ENCODE results near the gene COL20A1.

- TF ChIP-seq CTCF (conservative IDR thresholded peaks at IDR 0.05) (no peak), ZFX (IDR thresholded peaks at IDR 0.05) (no peak)
Observed at GRCh38 chr20:63351326-63351700, 58.3 kb downstream of the COL20A1 start.
